ENCODE measurements around the gene SPTBN1.

DNA sequence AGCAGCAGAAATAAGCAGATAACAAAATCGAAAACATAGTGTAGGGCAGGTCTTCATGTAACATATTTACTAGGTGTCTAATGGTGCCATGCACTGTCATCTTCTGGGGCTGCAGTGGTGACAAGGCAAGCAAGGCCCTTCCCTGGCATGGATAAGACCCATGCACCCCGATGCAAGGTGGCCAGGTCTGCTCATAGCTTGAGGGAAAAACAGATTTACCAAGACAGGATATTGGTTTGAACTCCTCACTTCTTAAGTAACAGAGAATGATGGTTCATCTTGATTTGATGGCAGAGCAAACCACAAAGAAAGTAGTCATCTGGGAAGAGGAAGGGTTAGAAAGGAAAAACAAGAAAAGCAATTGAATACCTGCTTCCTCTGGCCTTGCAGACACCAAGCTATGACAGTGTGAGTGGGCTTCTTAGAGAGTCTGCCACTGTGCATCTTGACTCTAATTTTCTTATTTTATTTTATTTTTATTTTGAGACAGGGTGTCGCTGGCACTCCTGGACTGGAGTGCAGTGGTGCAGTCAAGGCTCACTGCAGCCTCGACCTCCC lies 231.5 kb downstream of the SPTBN1 start:
- TF ChIP-seq, protein P1, sequence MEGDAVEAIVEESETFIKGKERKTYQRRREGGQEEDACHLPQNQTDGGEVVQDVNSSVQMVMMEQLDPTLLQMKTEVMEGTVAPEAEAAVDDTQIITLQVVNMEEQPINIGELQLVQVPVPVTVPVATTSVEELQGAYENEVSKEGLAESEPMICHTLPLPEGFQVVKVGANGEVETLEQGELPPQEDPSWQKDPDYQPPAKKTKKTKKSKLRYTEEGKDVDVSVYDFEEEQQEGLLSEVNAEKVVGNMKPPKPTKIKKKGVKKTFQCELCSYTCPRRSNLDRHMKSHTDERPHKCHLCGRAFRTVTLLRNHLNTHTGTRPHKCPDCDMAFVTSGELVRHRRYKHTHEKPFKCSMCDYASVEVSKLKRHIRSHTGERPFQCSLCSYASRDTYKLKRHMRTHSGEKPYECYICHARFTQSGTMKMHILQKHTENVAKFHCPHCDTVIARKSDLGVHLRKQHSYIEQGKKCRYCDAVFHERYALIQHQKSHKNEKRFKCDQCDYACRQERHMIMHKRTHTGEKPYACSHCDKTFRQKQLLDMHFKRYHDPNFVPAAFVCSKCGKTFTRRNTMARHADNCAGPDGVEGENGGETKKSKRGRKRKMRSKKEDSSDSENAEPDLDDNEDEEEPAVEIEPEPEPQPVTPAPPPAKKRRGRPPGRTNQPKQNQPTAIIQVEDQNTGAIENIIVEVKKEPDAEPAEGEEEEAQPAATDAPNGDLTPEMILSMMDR (IDR thresholded peaks at IDR 0.05; ENCODE audit: poor library complexity): no peak
- TF ChIP-seq EZH2 (IDR thresholded peaks at IDR 0.05; ENCODE audit: borderline replicate concordance) (no peak), EZH2phosphoT487 (IDR thresholded peaks at IDR 0.05; ENCODE audit: low read depth, severe bottlenecking, unreplicated experiment) (no peak)
